Mesendoderm (in vitro differentiated cells): ENCODE data around the gene CAP1.

Experiments
- DNase-seq: peaks from one replicate; pipeline ENCODE4 v3.0.0; 2013
- H2AK5ac ChIP-seq: 2 replicates; pipeline ENCODE4 v1.6.1; 2013; ENCODE audit warnings: low read length, inconsistent platforms
- H2BK120ac ChIP-seq: 2 replicates; pipeline ENCODE4 v1.6.1; 2013; ENCODE audit warnings: low read depth, mild to moderate bottlenecking, low read length, moderate library complexity, mixed read lengths
- H2BK15ac ChIP-seq: replicated peaks from 2 replicates; pipeline ENCODE4 v1.6.1; 2013; ENCODE audit warnings: low read depth, mild to moderate bottlenecking, moderate library complexity
- H2BK5ac ChIP-seq: 2 replicates; pipeline ENCODE4 v1.6.1; 2013; ENCODE audit warnings: low read length, inconsistent platforms
- H3K18ac ChIP-seq: 2 replicates; pipeline ENCODE4 v1.6.1; 2013; ENCODE audit warnings: mild to moderate bottlenecking, low read length, mixed read lengths
- H3K23ac ChIP-seq: one replicate; pipeline ENCODE4 v1.6.1; 2013; ENCODE audit warnings: low read length
- H3K27ac ChIP-seq: 2 replicates; pipeline ENCODE4 v1.5.1; 2013; ENCODE audit warnings: low read depth, mild to moderate bottlenecking, inconsistent platforms, low read length, moderate library complexity
- H3K27me3 ChIP-seq: 2 replicates; pipeline ENCODE4 v1.6.1; 2013; ENCODE audit warnings: low read length, control low read depth, mild to moderate bottlenecking, inconsistent platforms; ENCODE audit not compliant: insufficient read depth, poor library complexity
- H3K36me3 ChIP-seq: 2 replicates; pipeline ENCODE4 v1.6.1; 2013; ENCODE audit warnings: low read length, inconsistent platforms; ENCODE audit not compliant: control insufficient read depth, insufficient read depth
- H3K4ac ChIP-seq: one replicate; pipeline ENCODE4 v1.6.1; 2013; ENCODE audit warnings: low read depth, mild to moderate bottlenecking, low read length, moderate library complexity
- H3K4me1 ChIP-seq: 2 replicates; pipeline ENCODE4 v1.6.1; 2013; ENCODE audit warnings: low read depth, low read length, inconsistent platforms; ENCODE audit not compliant: control insufficient read depth
- H3K4me2 ChIP-seq: 2 replicates; pipeline ENCODE4 v1.6.1; 2013; ENCODE audit warnings: low read length
- H3K4me3 ChIP-seq: 2 replicates; pipeline ENCODE4 v1.5.1; 2013; ENCODE audit warnings: mild to moderate bottlenecking, low read length
- H3K56ac ChIP-seq: one replicate; pipeline ENCODE4 v1.6.1; 2013; ENCODE audit warnings: low read length
- H3K79me1 ChIP-seq: 2 replicates; pipeline ENCODE4 v1.6.1; 2013; ENCODE audit warnings: low read length, inconsistent platforms
- H3K79me2 ChIP-seq: 2 replicates; pipeline ENCODE4 v1.6.1; 2013; ENCODE audit warnings: mild to moderate bottlenecking, low read length; ENCODE audit not compliant: control insufficient read depth, insufficient read depth
- H3K9ac ChIP-seq: 2 replicates; pipeline ENCODE4 v1.6.1; 2013; ENCODE audit warnings: low read length, inconsistent platforms
- H4K5ac ChIP-seq: one replicate; pipeline ENCODE4 v1.6.1; 2013; ENCODE audit warnings: low read length
- H4K8ac ChIP-seq: one replicate; pipeline ENCODE4 v1.6.1; 2013; ENCODE audit warnings: low read depth, mild to moderate bottlenecking, control low read depth, low read length, moderate library complexity
- WGBS: extraction: QIAGEN DNeasy Blood & Tissue Kit; methylation state at CpG from one replicate; pipeline ENCODE4 v1.1.7; 2013; ENCODE audit warnings: low lambda C conversion rate, missing lambda C conversion rate; ENCODE audit not compliant: insufficient coverage; ENCODE audit errors: extremely low coverage; 5-methylcytosine and 5-hydroxymethylcytosine counted together

CAP1 gene

DNA sequence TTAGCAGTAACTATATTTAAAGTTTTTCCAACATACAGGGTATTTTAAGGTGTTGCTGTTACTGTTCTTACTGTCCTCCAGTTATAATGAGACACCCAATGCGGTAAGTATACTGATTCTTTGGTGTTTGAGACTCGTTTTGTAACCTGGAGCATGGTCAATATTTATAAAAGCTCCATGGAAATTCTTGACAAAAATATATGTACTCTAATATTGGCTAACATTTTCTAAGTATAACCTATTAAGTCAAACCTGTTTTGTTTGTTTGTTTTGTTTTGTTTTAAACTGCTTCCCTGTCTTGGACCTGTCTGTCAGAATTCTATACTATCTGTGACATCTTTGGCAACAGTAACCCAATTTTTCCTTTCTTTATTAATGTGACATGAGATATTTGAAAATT, 15.9 kb upstream of the CAP1 start:
- H4K5ac ChIP-seq = no peak overlapping the region
- H2BK5ac ChIP-seq = no peak overlapping the region
- no peak overlapping the region for H3K27ac ChIP-seq
- no peak overlapping the region for H3K23ac ChIP-seq
- no peak overlapping the region for H2BK15ac ChIP-seq
- no peak overlapping the region for H3K4me3 ChIP-seq
- H3K27me3 ChIP-seq = no peaks in the 10 kb centered on the region
- WGBS = no CpG with 5 or more reads among the region's 2 CpGs
- H2BK120ac ChIP-seq = no peak overlapping the region
- no peak overlapping the region for H3K9ac ChIP-seq
- DNase-seq = no peak
- H3K18ac ChIP-seq = no peak overlapping the region
- no peak overlapping the region for H2AK5ac ChIP-seq
- H3K4ac ChIP-seq = no peak overlapping the region
- H3K4me1 ChIP-seq = no peaks in the 10 kb centered on the region
- H3K4me2 ChIP-seq = no peak overlapping the region
- H3K79me1 ChIP-seq = no peaks in the 10 kb centered on the region
- H4K8ac ChIP-seq = no peak overlapping the region
- no peaks in the 10 kb centered on the region for H3K79me2 ChIP-seq
- H3K56ac ChIP-seq = no peak overlapping the region
- H3K36me3 ChIP-seq = no peaks in the 10 kb centered on the region

DNA sequence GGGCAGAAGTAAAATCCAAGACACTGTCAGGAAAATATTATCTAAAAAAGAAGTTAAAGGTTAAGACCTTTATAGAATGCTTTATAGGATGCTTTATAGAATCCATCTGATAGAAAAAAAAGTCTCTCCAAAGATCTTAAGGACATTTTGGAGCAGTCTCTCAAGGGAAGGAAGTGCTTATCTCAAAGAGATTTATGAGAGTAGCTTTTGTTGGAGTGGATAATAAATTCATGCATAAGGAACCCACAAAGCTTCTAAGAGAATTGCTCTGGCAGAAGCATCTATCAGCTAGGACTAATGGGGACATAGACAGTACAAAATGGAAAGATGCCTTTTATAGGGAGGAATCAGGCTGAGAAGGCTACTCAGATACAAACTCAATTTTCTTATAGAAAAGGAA, 12.9 kb upstream of the CAP1 start:
- H3K79me2 ChIP-seq = no peaks in the 10 kb centered on the region

DNA sequence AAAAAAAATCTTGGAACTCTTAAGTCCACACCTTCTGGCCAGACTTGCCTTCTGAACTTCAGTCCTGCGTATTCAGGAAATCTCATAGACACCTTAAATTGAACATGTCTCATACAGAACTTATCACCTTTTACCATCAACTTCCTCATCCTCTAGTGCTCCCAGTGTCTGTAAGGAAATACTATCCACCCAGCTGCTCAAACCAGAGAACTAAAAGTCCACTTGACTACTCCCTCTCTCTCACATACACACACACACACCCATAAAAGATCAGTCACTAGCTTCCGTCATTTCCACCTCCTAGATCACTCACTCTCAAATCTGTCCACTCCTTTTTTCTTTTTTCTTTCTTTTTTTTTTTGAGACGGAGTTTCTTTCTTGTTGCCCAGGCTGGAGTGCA, 10.9 kb upstream of the CAP1 start:
- H3K4me2 ChIP-seq = no peak overlapping the region
- no peak overlapping the region for H3K23ac ChIP-seq
- H3K4me3 ChIP-seq = no peak overlapping the region
- H2BK5ac ChIP-seq = no peak overlapping the region
- H3K9ac ChIP-seq = no peak overlapping the region
- no CpG with 5 or more reads among the region's 3 CpGs for WGBS
- H4K5ac ChIP-seq = no peak overlapping the region
- H2BK120ac ChIP-seq = no peak overlapping the region
- no peak overlapping the region for H2BK15ac ChIP-seq
- no peaks in the 10 kb centered on the region for H3K79me2 ChIP-seq
- H2AK5ac ChIP-seq = no peak overlapping the region
- no peaks in the 10 kb centered on the region for H3K36me3 ChIP-seq
- no peaks in the 10 kb centered on the region for H3K4me1 ChIP-seq
- H3K18ac ChIP-seq = no peak overlapping the region
- no peak for DNase-seq
- no peak overlapping the region for H3K4ac ChIP-seq
- H3K56ac ChIP-seq = no peak overlapping the region
- H3K27me3 ChIP-seq = no peaks in the 10 kb centered on the region
- no peaks in the 10 kb centered on the region for H3K79me1 ChIP-seq
- no peak overlapping the region for H4K8ac ChIP-seq
- no peak overlapping the region for H3K27ac ChIP-seq

More for the DNA sequence above, 12.9 kb upstream of the CAP1 start:
- Histone ChIP-seq H3K4me1 (no peaks in the 10 kb centered on the region), H3K4me3 (no peak overlapping the region), H2BK15ac (no peak overlapping the region), H3K23ac (no peak overlapping the region), H3K4ac (no peak overlapping the region), H3K56ac (no peak overlapping the region), H2BK120ac (no peak overlapping the region), H3K36me3 (no peaks in the 10 kb centered on the region), H2BK5ac (no peak overlapping the region), H3K9ac (no peak overlapping the region), H4K5ac (no peak overlapping the region), H2AK5ac (no peak overlapping the region), H4K8ac (no peak overlapping the region), H3K79me1 (no peaks in the 10 kb centered on the region), H3K27ac (no peak overlapping the region), H3K4me2 (no peak overlapping the region), H3K27me3 (no peaks in the 10 kb centered on the region), H3K18ac (no peak overlapping the region)
- no peak for DNase-seq

DNA sequence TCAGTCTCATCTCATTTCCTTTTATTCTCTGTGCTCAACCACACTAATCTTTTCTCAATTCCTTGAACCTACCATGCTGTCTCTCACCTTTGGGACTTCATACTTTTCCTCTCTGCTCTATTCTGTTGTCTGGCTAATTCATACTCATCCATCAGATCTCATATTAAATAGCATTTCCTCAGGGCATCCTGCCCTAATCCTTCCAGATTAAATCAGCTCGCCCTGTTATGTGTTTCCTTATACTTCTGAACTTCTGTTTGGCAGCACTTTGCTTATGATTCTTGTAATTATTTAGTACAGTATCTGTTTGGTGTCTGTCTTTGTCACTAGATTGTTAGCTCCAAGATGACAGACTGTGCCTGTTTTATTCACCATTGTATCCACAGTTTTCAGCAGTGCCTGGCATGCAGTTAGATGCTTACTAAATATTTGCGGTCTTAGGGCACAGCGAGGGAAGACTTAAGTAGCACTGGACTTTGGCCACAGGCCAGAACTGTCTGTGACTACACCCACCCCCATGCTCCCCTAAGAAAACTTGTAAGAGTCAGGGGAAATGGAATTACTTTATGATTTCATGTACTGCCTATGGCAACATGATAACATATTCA, 9.9 kb upstream of the CAP1 start:
- no peak overlapping the region for H3K4ac ChIP-seq
- no peak overlapping the region for H3K56ac ChIP-seq
- WGBS = no CpG with 5 or more reads among the region's 3 CpGs

DNA sequence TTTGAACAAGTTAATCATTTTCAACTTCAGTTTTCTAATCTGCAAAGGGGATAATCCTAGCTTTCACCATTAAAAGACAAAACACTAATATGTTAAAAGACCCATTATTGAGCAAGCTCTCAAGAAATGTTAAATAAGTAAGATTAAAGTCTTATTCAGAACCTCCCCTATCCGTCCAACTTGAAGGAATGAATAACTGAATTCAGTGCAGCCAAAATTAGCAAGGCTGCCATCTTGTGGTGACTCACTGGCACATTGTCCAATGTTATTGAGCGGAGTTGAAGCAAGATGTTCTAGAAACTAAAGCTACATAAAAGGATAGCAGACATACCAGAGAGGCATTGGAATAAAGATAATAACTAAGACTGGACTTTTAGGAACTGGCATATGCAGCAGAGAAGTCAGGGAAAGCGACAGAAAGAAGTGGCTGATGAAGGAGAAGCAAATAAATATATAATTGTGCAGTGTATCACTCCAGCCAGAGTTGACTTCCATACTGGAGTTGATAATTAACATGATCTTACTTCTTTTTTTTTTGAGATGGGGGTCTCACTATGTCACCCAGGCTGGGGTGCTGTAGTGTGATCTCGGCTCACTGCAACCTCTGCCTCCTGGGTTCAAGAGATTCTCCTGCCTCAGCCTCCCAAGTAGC, 8.2 kb upstream of the CAP1 start:
- Histone ChIP-seq H3K9ac (no peak overlapping the region), H3K79me2 (no peaks in the 10 kb centered on the region), H2AK5ac (no peak overlapping the region), H3K18ac (no peak overlapping the region), H3K27me3 (no peaks in the 10 kb centered on the region), H4K8ac (no peak overlapping the region), H3K4me2 (no peak overlapping the region), H2BK120ac (no peak overlapping the region), H3K36me3 (no peaks in the 10 kb centered on the region), H3K4me1 (no peaks in the 10 kb centered on the region), H2BK15ac (no peak overlapping the region), H2BK5ac (no peak overlapping the region), H4K5ac (no peak overlapping the region), H3K4ac (no peak overlapping the region), H3K79me1 (no peaks in the 10 kb centered on the region), H3K56ac (no peak overlapping the region), H3K23ac (no peak overlapping the region), H3K4me3 (no peak overlapping the region), H3K27ac (no peak overlapping the region)
- WGBS = no CpG with 5 or more reads among the region's 4 CpGs
- peak; percentile 56 for DNase-seq

More for the DNA sequence above, 9.9 kb upstream of the CAP1 start:
- Histone ChIP-seq H3K79me1 (no peaks in the 10 kb centered on the region), H3K18ac (no peak overlapping the region), H3K4me3 (no peak overlapping the region), H3K4me1 (no peaks in the 10 kb centered on the region), H2AK5ac (no peak overlapping the region), H4K8ac (no peak overlapping the region), H3K9ac (no peak overlapping the region), H4K5ac (no peak overlapping the region), H3K79me2 (no peaks in the 10 kb centered on the region), H2BK5ac (no peak overlapping the region), H2BK120ac (no peak overlapping the region), H3K23ac (no peak overlapping the region), H3K36me3 (no peaks in the 10 kb centered on the region), H3K27me3 (no peaks in the 10 kb centered on the region), H3K27ac (no peak overlapping the region), H3K4me2 (no peak overlapping the region), H2BK15ac (no peak overlapping the region)
- no peak for DNase-seq

DNA sequence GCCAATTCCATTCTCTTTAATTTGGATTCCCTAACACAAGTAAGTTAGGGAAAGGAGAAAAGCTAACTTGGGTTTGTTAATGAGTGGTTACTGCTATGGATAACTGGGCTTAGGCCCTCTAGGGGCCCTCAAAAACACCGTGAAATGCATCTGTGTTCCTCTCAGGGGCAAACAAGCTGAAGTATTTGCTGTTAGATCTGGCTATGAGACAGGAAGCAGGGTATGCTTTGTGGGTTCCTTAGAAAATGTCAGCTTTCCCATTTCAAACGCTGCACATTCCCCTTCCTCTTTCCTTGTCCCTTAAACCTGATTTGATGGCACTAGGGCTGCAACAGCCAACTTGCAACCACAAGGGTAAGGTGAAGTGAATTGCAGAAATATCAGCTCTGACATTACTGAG, 5.7 kb upstream of the CAP1 start:
- H3K27me3 ChIP-seq = no peaks in the 10 kb centered on the region
- H4K5ac ChIP-seq = no peak overlapping the region
- H3K79me1 ChIP-seq = no peaks in the 10 kb centered on the region
- H3K4me3 ChIP-seq = no peak overlapping the region
- no CpG with 5 or more reads among the region's 2 CpGs for WGBS
- H3K9ac ChIP-seq = no peak overlapping the region
- no peak overlapping the region for H3K4ac ChIP-seq
- H4K8ac ChIP-seq = no peak overlapping the region
- no peak overlapping the region for H3K23ac ChIP-seq
- no peak overlapping the region for H2BK15ac ChIP-seq
- H3K79me2 ChIP-seq = no peaks in the 10 kb centered on the region
- H2BK5ac ChIP-seq = no peak overlapping the region
- H3K27ac ChIP-seq = no peak overlapping the region
- H3K18ac ChIP-seq = no peak overlapping the region
- no peak overlapping the region for H3K56ac ChIP-seq
- no peak overlapping the region for H2BK120ac ChIP-seq
- H3K36me3 ChIP-seq = no peaks in the 10 kb centered on the region
- no peak overlapping the region for H2AK5ac ChIP-seq
- DNase-seq = no peak
- H3K4me1 ChIP-seq = peaks cover 2% of the 10 kb centered on the region
- no peak overlapping the region for H3K4me2 ChIP-seq
